ENCODE measurements around the gene CNIH4. TPM values are rescaled to one million over a fixed set of nuclear protein-coding genes. Genes with fewer than 3 reads are reported as not detected.

Gene CNIH4
- total and polyA plus RNA-seq, 2 donors, result 29.3 to 44.6 TPM

DNA sequence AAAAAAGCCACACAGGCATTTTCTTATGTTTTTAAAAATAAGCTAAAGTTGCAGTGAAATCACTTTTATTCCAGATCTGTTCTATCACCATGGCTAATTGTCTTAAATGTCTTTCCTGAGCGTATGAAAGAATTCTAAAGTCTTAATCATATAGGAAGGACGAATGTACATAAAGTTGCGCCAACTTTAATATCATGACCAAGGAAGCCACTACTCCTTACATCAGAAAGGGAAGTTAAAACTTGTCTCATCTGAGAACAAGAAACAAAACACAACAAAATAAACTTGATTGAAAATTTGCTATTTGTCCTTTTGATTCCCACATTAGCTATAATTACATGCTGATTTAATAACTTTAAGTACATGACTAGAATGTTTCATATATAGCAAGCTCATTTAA lies 26.5 kb downstream of the CNIH4 start:
- 95% methylated on average over 3 of the region's 3 CpGs for WGBS
- peaks cover 5 to 25% of the 10 kb centered on the region in 2 donors for H3K4me1 ChIP-seq (ENCODE audit: control insufficient read depth in 2 of 2, insufficient read depth in 2 of 2, low read length in 2 of 2)
- H3K27me3 ChIP-seq (ENCODE audit: control insufficient read depth in 2 of 2, insufficient read depth in 1 of 2, low read length in 1 of 2), result no peaks in the 10 kb centered on the region
- H3K36me3 ChIP-seq (ENCODE audit: control insufficient read depth in 2 of 2, insufficient read depth in 2 of 2, low read length in 1 of 2), result peaks cover 4 to 22% of the 10 kb centered on the region in 2 donors
- H3K4me3 ChIP-seq (ENCODE audit: low read length in 2 of 2), result no peak overlapping the region
- H3K9me3 ChIP-seq (ENCODE audit: control insufficient read depth in 2 of 2, insufficient read depth in 1 of 2, low read length in 1 of 2), result no peaks in the 10 kb centered on the region
- H3K27ac ChIP-seq (ENCODE audit: low read depth in 1 of 2, low read length in 1 of 2), result no peak overlapping the region
- DNase-seq (ENCODE audit: low read depth in 6 of 9, low spot score in 9 of 9), result no peak

DNA sequence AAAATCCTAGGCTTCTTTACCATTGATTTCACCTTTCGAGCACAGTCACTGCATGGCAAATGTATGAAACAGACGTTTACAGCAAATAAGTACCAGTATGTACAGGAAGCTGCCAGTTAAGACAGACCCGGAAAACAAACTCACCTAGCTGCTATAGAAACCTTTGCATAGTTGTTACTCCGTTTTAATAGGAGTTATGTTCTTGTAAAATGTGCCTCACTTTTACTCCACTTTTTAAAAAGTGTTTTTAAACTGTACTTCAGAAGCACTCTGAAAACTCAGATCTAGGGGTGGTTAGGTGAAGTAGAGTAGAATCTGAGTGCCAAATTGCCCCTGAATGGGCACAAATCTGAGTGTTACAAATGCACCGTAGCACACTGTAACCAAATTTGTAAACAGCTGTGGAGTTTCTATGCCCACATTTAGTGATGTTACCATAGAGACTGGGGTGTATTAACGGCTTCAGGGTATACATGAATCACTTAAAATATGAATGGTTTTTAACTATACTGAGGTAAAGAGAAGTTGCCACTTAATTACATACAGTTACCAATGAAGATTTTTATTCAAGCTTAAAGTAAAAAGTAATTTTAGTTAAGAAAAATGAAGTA lies 30.7 kb downstream of the CNIH4 start:
- WGBS, result 79% methylated on average over 6 of the region's 6 CpGs
- Histone ChIP-seq H3K36me3 (ENCODE audit: control insufficient read depth in 2 of 2, insufficient read depth in 2 of 2, low read length in 1 of 2) (peaks cover 17 to 56% of the 10 kb centered on the region in 2 donors), H3K27ac (ENCODE audit: low read depth in 1 of 2, low read length in 1 of 2) (no peak overlapping the region), H3K27me3 (ENCODE audit: control insufficient read depth in 2 of 2, insufficient read depth in 1 of 2, low read length in 1 of 2) (no peaks in the 10 kb centered on the region), H3K4me1 (ENCODE audit: control insufficient read depth in 2 of 2, insufficient read depth in 2 of 2, low read length in 2 of 2) (peaks cover 0 to 1% of the 10 kb centered on the region in 2 donors), H3K4me3 (ENCODE audit: low read length in 2 of 2) (no peak overlapping the region), H3K9me3 (ENCODE audit: control insufficient read depth in 2 of 2, insufficient read depth in 1 of 2, low read length in 1 of 2) (no peaks in the 10 kb centered on the region)
- no peak for DNase-seq (ENCODE audit: low read depth in 6 of 9, low spot score in 9 of 9)

DNA sequence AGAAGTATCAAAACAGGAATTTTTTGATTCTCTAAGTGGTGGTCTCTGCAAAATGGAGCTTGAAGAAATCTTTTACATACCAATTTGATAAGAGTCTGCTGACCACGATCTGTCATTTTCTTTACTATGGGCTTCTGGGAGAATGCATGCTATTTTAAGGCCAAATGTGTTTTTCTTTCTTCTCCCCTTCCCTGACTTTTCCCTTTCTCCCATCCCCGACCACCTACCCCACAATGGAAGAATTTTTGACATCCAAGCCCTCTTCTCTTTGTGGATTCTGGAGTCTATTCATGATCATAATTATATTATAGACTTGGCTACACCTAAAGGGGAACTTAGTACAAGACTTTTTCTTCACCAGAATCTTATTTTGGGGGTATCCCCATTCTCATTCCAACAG lies 31.3 kb downstream of the CNIH4 start:
- no peak overlapping the region for H3K27ac ChIP-seq (ENCODE audit: low read depth in 1 of 2, low read length in 1 of 2)
- H3K36me3 ChIP-seq (ENCODE audit: control insufficient read depth in 2 of 2, insufficient read depth in 2 of 2, low read length in 1 of 2), result peaks cover 18 to 59% of the 10 kb centered on the region in 2 donors
- no peak for DNase-seq (ENCODE audit: low read depth in 6 of 9, low spot score in 9 of 9)
- no peaks in the 10 kb centered on the region for H3K27me3 ChIP-seq (ENCODE audit: control insufficient read depth in 2 of 2, insufficient read depth in 1 of 2, low read length in 1 of 2)
- no peaks in the 10 kb centered on the region for H3K9me3 ChIP-seq (ENCODE audit: control insufficient read depth in 2 of 2, insufficient read depth in 1 of 2, low read length in 1 of 2)
- H3K4me1 ChIP-seq (ENCODE audit: control insufficient read depth in 2 of 2, insufficient read depth in 2 of 2, low read length in 2 of 2), result no peaks in the 10 kb centered on the region
- 96% methylated on average over 2 of the region's 2 CpGs for WGBS
- H3K4me3 ChIP-seq (ENCODE audit: low read length in 2 of 2), result no peak overlapping the region

DNA sequence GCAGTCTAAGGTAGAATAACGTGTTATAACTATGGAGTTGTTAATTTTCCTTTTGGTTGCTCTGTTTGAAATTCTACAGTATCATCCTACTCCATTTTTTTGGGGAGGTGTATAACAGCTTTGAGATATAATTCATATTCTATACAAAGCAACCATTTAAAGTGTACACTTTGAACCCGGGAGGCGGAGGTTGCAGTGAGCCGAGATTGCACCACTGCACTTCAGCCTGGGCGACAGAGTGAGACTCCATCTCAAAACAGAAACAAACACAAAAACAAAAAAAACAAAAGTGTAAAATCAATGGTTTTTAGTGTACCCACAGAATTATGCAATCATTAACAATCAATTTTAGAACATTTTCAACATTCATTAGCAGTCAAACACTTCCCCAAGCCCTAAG lies 33.8 kb downstream of the CNIH4 start:
- Histone ChIP-seq H3K4me3 (ENCODE audit: low read length in 2 of 2) (no peak overlapping the region), H3K4me1 (ENCODE audit: control insufficient read depth in 2 of 2, insufficient read depth in 2 of 2, low read length in 2 of 2) (no peaks in the 10 kb centered on the region), H3K36me3 (ENCODE audit: control insufficient read depth in 2 of 2, insufficient read depth in 2 of 2, low read length in 1 of 2) (peaks cover 26 to 84% of the 10 kb centered on the region in 2 donors), H3K9me3 (ENCODE audit: control insufficient read depth in 2 of 2, insufficient read depth in 1 of 2, low read length in 1 of 2) (no peaks in the 10 kb centered on the region), H3K27ac (ENCODE audit: low read depth in 1 of 2, low read length in 1 of 2) (no peak overlapping the region), H3K27me3 (ENCODE audit: control insufficient read depth in 2 of 2, insufficient read depth in 1 of 2, low read length in 1 of 2) (no peaks in the 10 kb centered on the region)
- no peak for DNase-seq (ENCODE audit: low read depth in 6 of 9, low spot score in 9 of 9)
- 97% methylated on average over 5 of the region's 5 CpGs for WGBS

DNA sequence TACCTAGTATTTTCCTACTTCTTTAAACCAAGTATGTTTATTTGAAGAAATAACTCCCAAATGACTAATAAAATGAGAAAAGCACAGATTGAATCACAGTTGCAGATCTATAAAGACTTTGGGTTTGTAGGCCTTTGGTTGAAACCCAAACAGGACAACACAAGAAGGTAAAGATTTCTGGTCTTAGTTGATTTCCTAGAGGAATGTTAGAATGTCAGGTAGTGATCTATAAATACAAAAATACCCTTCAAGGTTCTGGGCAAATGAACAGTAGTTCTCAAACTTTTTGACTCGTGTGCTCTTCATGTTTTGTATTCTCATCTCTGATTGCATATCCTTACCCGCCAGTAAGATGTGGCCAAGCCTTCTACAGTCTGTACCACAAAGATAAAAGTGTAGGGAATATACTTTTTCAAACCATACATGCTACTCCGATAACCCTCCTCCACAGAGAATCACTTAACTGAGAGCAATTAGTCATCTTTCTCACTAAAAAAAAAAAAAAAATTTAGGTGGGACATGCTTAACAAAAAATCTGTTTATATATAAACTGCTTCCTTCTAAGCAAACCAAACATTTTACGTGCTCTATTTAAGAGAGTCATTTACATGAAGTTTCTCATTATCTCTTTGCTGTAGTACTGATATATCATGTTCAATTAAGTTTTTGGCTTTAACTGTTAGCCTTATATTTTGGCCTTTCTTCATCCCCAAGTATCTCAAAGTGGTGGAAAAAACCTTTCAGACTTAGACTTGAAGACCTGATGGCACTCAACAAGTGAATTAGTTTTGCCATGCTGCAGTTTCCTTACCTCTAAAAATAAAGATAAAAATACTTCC lies 36.0 kb downstream of the CNIH4 start:
- no peak overlapping the region for H3K4me3 ChIP-seq (ENCODE audit: low read length in 2 of 2)
- H3K4me1 ChIP-seq (ENCODE audit: control insufficient read depth in 2 of 2, insufficient read depth in 2 of 2, low read length in 2 of 2), result no peaks in the 10 kb centered on the region
- WGBS, result 84% methylated on average over 4 of the region's 4 CpGs
- no peaks in the 10 kb centered on the region for H3K27me3 ChIP-seq (ENCODE audit: control insufficient read depth in 2 of 2, insufficient read depth in 1 of 2, low read length in 1 of 2)
- H3K36me3 ChIP-seq (ENCODE audit: control insufficient read depth in 2 of 2, insufficient read depth in 2 of 2, low read length in 1 of 2), result peaks cover 29 to 90% of the 10 kb centered on the region in 2 donors
- DNase-seq (ENCODE audit: low read depth in 6 of 9, low spot score in 9 of 9), result no peak
- no peaks in the 10 kb centered on the region for H3K9me3 ChIP-seq (ENCODE audit: control insufficient read depth in 2 of 2, insufficient read depth in 1 of 2, low read length in 1 of 2)
- no peak overlapping the region for H3K27ac ChIP-seq (ENCODE audit: low read depth in 1 of 2, low read length in 1 of 2)

DNA sequence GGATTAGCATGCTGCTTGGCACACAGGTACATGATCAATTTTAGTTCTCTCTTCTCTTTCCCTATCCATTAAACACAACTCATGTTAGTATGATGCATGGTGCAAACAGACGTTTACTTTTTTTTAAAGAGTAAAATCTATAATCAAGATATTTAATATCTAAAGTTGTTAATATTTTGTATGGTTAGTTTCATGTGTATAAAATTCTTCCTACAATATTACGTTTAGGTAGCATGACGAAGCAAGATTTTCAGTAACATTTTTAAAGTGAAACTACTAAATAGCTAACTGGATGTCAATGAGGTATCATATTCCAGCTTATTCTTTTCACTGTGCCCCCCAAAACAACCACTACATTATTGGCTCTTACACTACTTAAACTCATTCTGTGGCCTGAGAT lies 36.6 kb downstream of the CNIH4 start:
- no peak overlapping the region for H3K4me3 ChIP-seq (ENCODE audit: low read length in 2 of 2)
- no peak for DNase-seq (ENCODE audit: low read depth in 6 of 9, low spot score in 9 of 9)
- 89% methylated on average over 3 of the region's 3 CpGs for WGBS

DNA sequence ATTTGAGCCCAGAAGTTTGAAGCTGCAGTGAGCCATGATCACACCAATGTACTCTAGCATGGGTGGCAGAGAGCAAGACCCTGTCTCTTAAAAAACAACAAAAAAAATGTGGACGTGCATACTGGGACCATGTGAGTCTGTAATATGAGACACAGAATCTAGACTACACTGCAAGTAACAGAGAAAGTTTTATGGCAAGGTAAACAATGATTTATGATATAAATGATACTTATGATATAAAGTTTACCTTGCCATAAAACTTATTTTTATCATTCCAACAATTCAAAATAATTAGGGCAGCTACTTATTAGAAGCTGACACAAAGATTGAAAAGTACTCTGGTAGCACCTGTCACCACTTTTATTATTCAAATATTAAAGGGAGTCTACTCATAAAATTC lies 43.2 kb downstream of the CNIH4 start:
- WGBS, result 97% methylated on average over 1 of the region's 1 CpG
- Histone ChIP-seq H3K4me1 (ENCODE audit: control insufficient read depth in 2 of 2, insufficient read depth in 2 of 2, low read length in 2 of 2) (no peaks in the 10 kb centered on the region), H3K27me3 (ENCODE audit: control insufficient read depth in 2 of 2, insufficient read depth in 1 of 2, low read length in 1 of 2) (no peaks in the 10 kb centered on the region), H3K36me3 (ENCODE audit: control insufficient read depth in 2 of 2, insufficient read depth in 2 of 2, low read length in 1 of 2) (peaks cover 17 to 77% of the 10 kb centered on the region in 2 donors), H3K4me3 (ENCODE audit: low read length in 2 of 2) (no peak overlapping the region), H3K9me3 (ENCODE audit: control insufficient read depth in 2 of 2, insufficient read depth in 1 of 2, low read length in 1 of 2) (no peaks in the 10 kb centered on the region), H3K27ac (ENCODE audit: low read depth in 1 of 2, low read length in 1 of 2) (no peak overlapping the region)
- no peak for DNase-seq (ENCODE audit: low read depth in 6 of 9, low spot score in 9 of 9)

More for the DNA sequence above, 36.6 kb downstream of the CNIH4 start:
- Histone ChIP-seq H3K27me3 (ENCODE audit: control insufficient read depth in 2 of 2, insufficient read depth in 1 of 2, low read length in 1 of 2) (no peaks in the 10 kb centered on the region), H3K4me1 (ENCODE audit: control insufficient read depth in 2 of 2, insufficient read depth in 2 of 2, low read length in 2 of 2) (no peaks in the 10 kb centered on the region), H3K27ac (ENCODE audit: low read depth in 1 of 2, low read length in 1 of 2) (no peak overlapping the region), H3K9me3 (ENCODE audit: control insufficient read depth in 2 of 2, insufficient read depth in 1 of 2, low read length in 1 of 2) (no peaks in the 10 kb centered on the region), H3K36me3 (ENCODE audit: control insufficient read depth in 2 of 2, insufficient read depth in 2 of 2, low read length in 1 of 2) (peaks cover 29 to 91% of the 10 kb centered on the region in 2 donors)

DNA sequence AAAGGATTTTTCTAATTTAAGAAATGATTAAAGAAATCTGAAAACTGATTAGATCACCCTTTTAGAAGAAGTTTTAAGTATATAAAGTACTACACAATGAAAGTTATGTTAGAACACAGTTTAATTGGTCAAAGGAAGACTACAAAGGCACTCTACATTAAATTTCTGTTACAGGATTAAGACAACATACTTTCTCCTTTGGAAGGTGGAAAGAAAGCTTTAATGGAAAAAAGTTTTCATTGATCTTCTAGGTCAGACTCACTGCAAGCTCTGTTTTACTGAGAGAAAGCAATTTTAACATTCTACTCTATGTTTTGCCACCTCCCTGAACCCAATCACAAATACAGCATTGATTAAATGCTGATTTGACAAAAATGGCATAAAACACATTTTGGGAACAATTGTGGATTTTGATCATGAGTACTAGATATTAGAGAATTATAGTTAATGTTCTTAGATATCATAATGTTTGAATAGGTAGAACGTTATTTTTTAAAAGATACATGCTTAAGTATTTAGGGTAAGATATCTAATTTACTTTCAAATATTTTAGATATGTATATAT lies 45.9 kb downstream of the CNIH4 start:
- peaks cover 16 to 72% of the 10 kb centered on the region in 2 donors for H3K36me3 ChIP-seq (ENCODE audit: control insufficient read depth in 2 of 2, insufficient read depth in 2 of 2, low read length in 1 of 2)
- no peaks in the 10 kb centered on the region for H3K27me3 ChIP-seq (ENCODE audit: control insufficient read depth in 2 of 2, insufficient read depth in 1 of 2, low read length in 1 of 2)
- DNase-seq (ENCODE audit: low read depth in 6 of 9, low spot score in 9 of 9), result no peak
- no peak overlapping the region for H3K4me3 ChIP-seq (ENCODE audit: low read length in 2 of 2)
- no peaks in the 10 kb centered on the region for H3K9me3 ChIP-seq (ENCODE audit: control insufficient read depth in 2 of 2, insufficient read depth in 1 of 2, low read length in 1 of 2)
- 91% methylated on average over 1 of the region's 1 CpG for WGBS
- no peaks in the 10 kb centered on the region for H3K4me1 ChIP-seq (ENCODE audit: control insufficient read depth in 2 of 2, insufficient read depth in 2 of 2, low read length in 2 of 2)
- no peak overlapping the region for H3K27ac ChIP-seq (ENCODE audit: low read depth in 1 of 2, low read length in 1 of 2)

DNA sequence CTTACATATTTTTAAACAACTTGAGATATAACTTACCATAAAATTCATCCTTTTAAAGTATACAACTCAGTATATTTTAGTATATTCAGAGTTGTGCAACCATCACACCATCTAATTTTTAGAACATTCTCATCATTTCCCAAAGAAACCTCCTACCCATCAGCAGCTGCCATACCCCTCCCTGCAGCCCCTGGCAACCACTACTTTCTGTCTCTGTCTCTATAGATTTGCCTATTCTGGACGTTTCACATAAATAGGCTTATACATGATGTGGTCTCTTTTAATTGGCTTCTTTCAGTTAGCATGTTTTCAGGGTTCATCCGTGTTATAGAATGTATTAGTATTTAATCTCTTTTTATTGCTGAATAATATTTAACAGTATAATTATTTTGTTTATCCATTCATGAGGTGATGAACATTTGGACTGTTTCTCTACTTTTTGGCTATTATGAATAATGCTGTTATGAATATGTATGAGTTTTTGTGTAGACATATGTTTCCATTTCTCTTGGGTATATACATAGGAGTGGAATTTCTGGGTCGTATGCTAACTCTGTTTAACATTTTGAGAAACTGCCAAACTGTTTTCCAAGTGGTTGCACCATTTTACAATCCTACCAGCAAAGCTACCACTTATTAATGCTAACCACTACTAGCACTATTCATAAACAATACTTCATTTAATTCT lies 48.4 kb downstream of the CNIH4 start:
- H3K4me1 ChIP-seq (ENCODE audit: control insufficient read depth in 2 of 2, insufficient read depth in 2 of 2, low read length in 2 of 2), result no peaks in the 10 kb centered on the region
- no peaks in the 10 kb centered on the region for H3K27me3 ChIP-seq (ENCODE audit: control insufficient read depth in 2 of 2, insufficient read depth in 1 of 2, low read length in 1 of 2)
- WGBS, result over 99% methylated on average over 3 of the region's 3 CpGs
- H3K4me3 ChIP-seq (ENCODE audit: low read length in 2 of 2), result no peak overlapping the region
- H3K36me3 ChIP-seq (ENCODE audit: control insufficient read depth in 2 of 2, insufficient read depth in 2 of 2, low read length in 1 of 2), result peaks cover 22 to 67% of the 10 kb centered on the region in 2 donors
- DNase-seq (ENCODE audit: low read depth in 6 of 9, low spot score in 9 of 9), result no peak
- no peak overlapping the region for H3K27ac ChIP-seq (ENCODE audit: low read depth in 1 of 2, low read length in 1 of 2)
- no peaks in the 10 kb centered on the region for H3K9me3 ChIP-seq (ENCODE audit: control insufficient read depth in 2 of 2, insufficient read depth in 1 of 2, low read length in 1 of 2)
